ENCODE results near the gene IQGAP3. TPM values are rescaled to one million over a fixed set of nuclear protein-coding genes. Genes with fewer than 3 reads are reported as not detected.

IQGAP3 gene
- total RNA-seq, 1 experiment from 2014 or later = 48.3 TPM

- Mint-ChIP-seq H3K27me3 (ENCODE audit: insufficient read depth, unreplicated experiment) (no peaks in the 10 kb centered on the region), H3K36me3 (ENCODE audit: insufficient read depth, unreplicated experiment) (peaks cover 100% of the 10 kb centered on the region), H3K9me3 (ENCODE audit: unreplicated experiment) (no peaks in the 10 kb centered on the region), H3K4me3 (ENCODE audit: unreplicated experiment) (no peak overlapping the region), H3K27ac (ENCODE audit: low read depth, unreplicated experiment) (no peak overlapping the region), H3K4me1 (ENCODE audit: insufficient read depth, unreplicated experiment) (peaks cover 24% of the 10 kb centered on the region)
- POLR2A ChIA-PET = interaction anchor here (1.0 to 2.8 kb wide), 2 partner anchors 14 kb away, joined by 3 to 10 read pairs; no protein-coding TSS in a partner anchor
- intact Hi-C loops (cut with micrococcal nuclease) = no loop called here
- no peak for TF ChIP-seq CTCF (IDR thresholded peaks at IDR 0.05; ENCODE audit: unreplicated experiment)
- no TSS peak for BruUV-seq (replicated peaks)
- DNase-seq (ENCODE audit: unreplicated experiment) = no peak
- CTCF ChIA-PET = interaction anchor here (1.0 to 2.9 kb wide), 3 partner anchors 13 to 93 kb away, joined by 3 to 8 read pairs (median 5); partner anchors contain the start of gene MEF2D
These were observed 94.1 kb downstream of the IQGAP3 start for GRCh38 chr1:156478250-156478627.

- H3K4me1 Mint-ChIP-seq (ENCODE audit: insufficient read depth, unreplicated experiment) = peaks cover 22% of the 10 kb centered on the region
- no peak overlapping the region for H3K27ac Mint-ChIP-seq (ENCODE audit: low read depth, unreplicated experiment)
- BruUV-seq (replicated peaks) = no TSS peak
- intact Hi-C loops (cut with micrococcal nuclease) = no loop called here
- no peak for TF ChIP-seq CTCF (IDR thresholded peaks at IDR 0.05; ENCODE audit: unreplicated experiment)
- no peaks in the 10 kb centered on the region for H3K9me3 Mint-ChIP-seq (ENCODE audit: unreplicated experiment)
- DNase-seq (ENCODE audit: unreplicated experiment) = no peak
- POLR2A ChIA-PET = interaction anchor here (1.0 to 2.8 kb wide), 3 partner anchors 13 to 21 kb away, joined by 3 to 10 read pairs (median 4); no protein-coding TSS in a partner anchor
- H3K4me3 Mint-ChIP-seq (ENCODE audit: unreplicated experiment) = no peak overlapping the region
- peaks cover 100% of the 10 kb centered on the region for H3K36me3 Mint-ChIP-seq (ENCODE audit: insufficient read depth, unreplicated experiment)
- no peaks in the 10 kb centered on the region for H3K27me3 Mint-ChIP-seq (ENCODE audit: insufficient read depth, unreplicated experiment)
- CTCF ChIA-PET = interaction anchor here (0.6 to 2.9 kb wide), 7 partner anchors 10 to 131 kb away, joined by 3 to 8 read pairs (median 4); partner anchors contain the start of gene MEF2D
These were observed 94.7 kb downstream of the IQGAP3 start for GRCh38 chr1:156477526-156478249.

- Mint-ChIP-seq H3K9me3 (ENCODE audit: unreplicated experiment) (no peaks in the 10 kb centered on the region), H3K4me1 (ENCODE audit: insufficient read depth, unreplicated experiment) (peaks cover 17% of the 10 kb centered on the region), H3K4me3 (ENCODE audit: unreplicated experiment) (no peak overlapping the region), H3K27me3 (ENCODE audit: insufficient read depth, unreplicated experiment) (no peaks in the 10 kb centered on the region), H3K27ac (ENCODE audit: low read depth, unreplicated experiment) (no peak overlapping the region), H3K36me3 (ENCODE audit: insufficient read depth, unreplicated experiment) (peaks cover 100% of the 10 kb centered on the region)
- no TSS peak for BruUV-seq (replicated peaks)
- ChIA-PET CTCF (interaction anchor here (0.6 to 2.9 kb wide), 12 partner anchors 15 to 172 kb away, joined by 3 to 8 read pairs (median 4); partner anchors contain the start of gene MEF2D), POLR2A (interaction anchor here (0.5 to 2.8 kb wide), 5 partner anchors 12 to 115 kb away, joined by 3 to 10 read pairs (median 4); partner anchors contain the start of gene NAXE)
- DNase-seq (ENCODE audit: unreplicated experiment) = no peak
- intact Hi-C loops (cut with micrococcal nuclease) = no loop called here
- TF ChIP-seq CTCF (IDR thresholded peaks at IDR 0.05; ENCODE audit: unreplicated experiment) = no peak
These were observed 95.7 kb downstream of the IQGAP3 start for GRCh38 chr1:156476501-156477298.

Data from MCF 10A (cell line).